Measurements from ENCODE around the gene LRRC75B. TPM values are rescaled to one million over a fixed set of nuclear protein-coding genes. Genes with fewer than 3 reads are reported as not detected.

Gene LRRC75B
- total RNA-seq, 3 donors from 2014 or later (not counting 1 experiment from before 2014, with no cell fraction given): 1.7 to 4.8 (median 2.3) TPM

DNA sequence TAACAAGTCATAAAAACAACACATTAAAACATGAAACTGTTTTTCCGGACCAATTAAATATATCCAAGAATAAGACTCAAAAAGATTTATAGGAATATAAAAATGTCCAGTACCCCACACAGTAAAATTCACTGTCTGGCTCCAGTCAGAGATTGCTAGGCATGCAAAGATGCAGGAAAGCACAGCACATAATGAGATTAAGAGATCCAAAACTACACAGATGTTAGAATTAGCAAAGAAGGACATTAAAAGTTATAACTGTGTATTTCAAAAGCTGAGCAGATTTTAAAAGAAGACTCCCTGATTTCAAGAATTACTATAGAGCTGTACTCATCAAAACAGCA lies 13.6 kb downstream of the LRRC75B start:
- Mint-ChIP-seq H3K9me3 (no peaks in the 10 kb centered on the region), H3K27ac (peak overlapping the region; percentile 13 to 38), H3K36me3 (no peaks in the 10 kb centered on the region), H3K4me1 (no peaks in the 10 kb centered on the region), H3K27me3 (ENCODE audit: low read depth in 2 of 2) (no peaks in the 10 kb centered on the region), H3K4me3 (no peak overlapping the region)
- no peak for DNase-seq
- TF ChIP-seq, protein P1, sequence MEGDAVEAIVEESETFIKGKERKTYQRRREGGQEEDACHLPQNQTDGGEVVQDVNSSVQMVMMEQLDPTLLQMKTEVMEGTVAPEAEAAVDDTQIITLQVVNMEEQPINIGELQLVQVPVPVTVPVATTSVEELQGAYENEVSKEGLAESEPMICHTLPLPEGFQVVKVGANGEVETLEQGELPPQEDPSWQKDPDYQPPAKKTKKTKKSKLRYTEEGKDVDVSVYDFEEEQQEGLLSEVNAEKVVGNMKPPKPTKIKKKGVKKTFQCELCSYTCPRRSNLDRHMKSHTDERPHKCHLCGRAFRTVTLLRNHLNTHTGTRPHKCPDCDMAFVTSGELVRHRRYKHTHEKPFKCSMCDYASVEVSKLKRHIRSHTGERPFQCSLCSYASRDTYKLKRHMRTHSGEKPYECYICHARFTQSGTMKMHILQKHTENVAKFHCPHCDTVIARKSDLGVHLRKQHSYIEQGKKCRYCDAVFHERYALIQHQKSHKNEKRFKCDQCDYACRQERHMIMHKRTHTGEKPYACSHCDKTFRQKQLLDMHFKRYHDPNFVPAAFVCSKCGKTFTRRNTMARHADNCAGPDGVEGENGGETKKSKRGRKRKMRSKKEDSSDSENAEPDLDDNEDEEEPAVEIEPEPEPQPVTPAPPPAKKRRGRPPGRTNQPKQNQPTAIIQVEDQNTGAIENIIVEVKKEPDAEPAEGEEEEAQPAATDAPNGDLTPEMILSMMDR (IDR thresholded peaks at IDR 0.05): no peak
- ATAC-seq: no peak
- no peaks in the 10 kb centered on the region for H3K9me3 ChIP-seq (ENCODE audit: control insufficient read depth, insufficient read depth, low read length)
- no peak overlapping the region for H3K4me3 ChIP-seq (ENCODE audit: low read length)
- no peaks in the 10 kb centered on the region for H3K27me3 ChIP-seq (ENCODE audit: control insufficient read depth, insufficient read depth, low read length)
- no peaks in the 10 kb centered on the region for H3K4me1 ChIP-seq (ENCODE audit: control insufficient read depth, insufficient read depth, low read length)
- no CpG with 5 or more reads among the region's 1 CpG for WGBS (ENCODE audit: insufficient coverage)
- no peak overlapping the region for H3K27ac ChIP-seq (ENCODE audit: low read length)
- H3K36me3 ChIP-seq (ENCODE audit: control insufficient read depth, insufficient read depth, low read length): peaks cover 4% of the 10 kb centered on the region
- intact Hi-C loops (cut with micrococcal nuclease): no loop called here

DNA sequence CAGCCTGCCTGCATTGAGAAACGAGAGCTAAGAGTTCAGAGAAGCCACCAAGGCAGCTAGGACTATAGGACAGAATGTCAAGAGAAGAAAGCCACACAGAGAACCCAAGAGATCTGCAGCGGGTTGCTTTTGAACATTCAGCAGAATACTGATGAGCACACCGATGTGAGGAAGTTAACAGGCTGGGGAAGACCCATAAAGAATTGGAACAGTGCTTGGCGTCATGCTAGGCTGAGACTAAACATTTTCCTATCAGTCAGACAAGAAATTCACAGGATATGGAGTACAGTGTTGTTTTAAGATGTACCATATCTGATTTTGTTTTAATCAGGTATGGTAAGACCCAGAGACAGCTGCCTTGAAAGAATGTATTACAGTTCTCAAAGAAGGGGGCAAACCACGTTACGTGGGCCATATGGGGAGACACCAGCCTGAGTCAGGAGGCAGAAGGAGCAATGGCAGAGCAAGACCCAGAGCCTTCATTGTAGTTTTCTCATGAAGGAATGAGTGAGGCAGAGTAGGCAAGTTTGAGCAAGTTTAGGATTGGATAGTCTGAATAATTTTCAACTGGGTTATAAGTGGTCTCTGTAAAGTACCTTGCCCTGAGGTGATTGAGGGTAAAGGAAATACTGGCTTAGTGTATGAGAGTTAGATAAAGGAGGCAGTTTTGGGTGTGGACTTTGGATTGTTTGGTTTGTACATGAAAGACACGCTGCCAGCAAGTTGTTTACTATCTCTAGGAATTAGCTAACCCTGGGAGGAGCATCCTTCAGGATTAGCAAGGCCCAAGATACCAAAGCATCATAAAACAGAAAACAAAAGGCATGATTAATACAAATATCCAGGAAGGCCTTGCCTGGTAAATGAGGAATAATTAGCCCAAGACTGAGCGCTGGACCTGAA lies 14.3 kb downstream of the LRRC75B start:
- no peak overlapping the region for H3K4me3 ChIP-seq (ENCODE audit: low read length)
- Mint-ChIP-seq H3K4me1 (no peaks in the 10 kb centered on the region), H3K9me3 (no peaks in the 10 kb centered on the region), H3K36me3 (no peaks in the 10 kb centered on the region), H3K27me3 (ENCODE audit: low read depth in 2 of 2) (no peaks in the 10 kb centered on the region), H3K27ac (peak overlapping the region; percentile 13 to 38), H3K4me3 (no peak overlapping the region)
- H3K27me3 ChIP-seq (ENCODE audit: control insufficient read depth, insufficient read depth, low read length): no peaks in the 10 kb centered on the region
- ATAC-seq (no peak), DNase-seq (no peak)
- intact Hi-C loops (cut with micrococcal nuclease): no loop called here
- H3K36me3 ChIP-seq (ENCODE audit: control insufficient read depth, insufficient read depth, low read length): peaks cover 10% of the 10 kb centered on the region
- H3K27ac ChIP-seq (ENCODE audit: low read length): no peak overlapping the region
- TF ChIP-seq, protein P1 (IDR thresholded peaks at IDR 0.05): no peak
- WGBS (ENCODE audit: insufficient coverage): 90% methylated on average over 7 of the region's 8 CpGs
- no peaks in the 10 kb centered on the region for H3K9me3 ChIP-seq (ENCODE audit: control insufficient read depth, insufficient read depth, low read length)
- H3K4me1 ChIP-seq (ENCODE audit: control insufficient read depth, insufficient read depth, low read length): no peaks in the 10 kb centered on the region

DNA sequence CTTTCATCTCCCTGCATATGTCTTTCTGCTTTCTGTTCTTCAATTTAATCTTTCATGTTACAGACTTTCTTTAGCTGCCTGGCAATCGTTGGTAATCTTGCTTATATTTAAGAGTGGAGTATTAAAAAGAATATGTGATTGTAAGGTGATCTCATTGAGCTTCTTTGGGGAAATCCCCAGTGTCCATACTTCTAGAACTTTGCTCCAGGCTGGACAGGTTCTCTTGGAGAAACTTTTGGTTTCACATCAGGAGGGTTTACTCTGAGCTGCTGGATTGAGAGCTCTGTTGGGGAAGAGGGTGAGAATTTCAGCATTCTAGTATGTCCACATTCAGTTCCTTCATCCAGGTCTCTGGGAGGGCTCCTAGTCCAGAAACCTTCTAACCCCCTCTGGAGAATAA lies 16.1 kb downstream of the LRRC75B start:
- Histone ChIP-seq H3K27me3 (ENCODE audit: control insufficient read depth, insufficient read depth, low read length) (no peaks in the 10 kb centered on the region), H3K4me3 (ENCODE audit: low read length) (no peak overlapping the region), H3K27ac (ENCODE audit: low read length) (no peak overlapping the region), H3K4me1 (ENCODE audit: control insufficient read depth, insufficient read depth, low read length) (no peaks in the 10 kb centered on the region), H3K36me3 (ENCODE audit: control insufficient read depth, insufficient read depth, low read length) (peaks cover 28% of the 10 kb centered on the region), H3K9me3 (ENCODE audit: control insufficient read depth, insufficient read depth, low read length) (no peaks in the 10 kb centered on the region)
- ATAC-seq: no peak
- no peaks in the 10 kb centered on the region for H3K4me1 Mint-ChIP-seq
- peak overlapping the region in 1 of 2 donors; percentile 0 for H3K27ac Mint-ChIP-seq
- TF ChIP-seq, protein P1 (IDR thresholded peaks at IDR 0.05): no peak
- no CpG with 5 or more reads among the region's 1 CpG for WGBS (ENCODE audit: insufficient coverage)
- intact Hi-C loops (cut with micrococcal nuclease): no loop called here
- no peaks in the 10 kb centered on the region for H3K27me3 Mint-ChIP-seq (ENCODE audit: low read depth in 2 of 2)
- H3K36me3 Mint-ChIP-seq: peaks cover 8% of the 10 kb centered on the region
- DNase-seq: no peak
- H3K4me3 Mint-ChIP-seq: no peak overlapping the region
- no peaks in the 10 kb centered on the region for H3K9me3 Mint-ChIP-seq
